Fibroblast of villous mesenchyme (primary cell): ENCODE results near the gene PRRC2B. TPM values are rescaled to one million over a fixed set of nuclear protein-coding genes. Genes with fewer than 3 reads are reported as not detected.

Experiments
- DNase-seq: peaks from one replicate; pipeline ENCODE4 v3.0.0-alpha.2; 2010; ENCODE audit warnings: low read depth
- H3K4me3 ChIP-seq: 2 replicates; pipeline ENCODE4 v1.5.1; 2011; ENCODE audit warnings: low read depth, mild to moderate bottlenecking, low read length
- CTCF ChIP-seq: IDR thresholded peaks from 2 replicates; pipeline ENCODE4 v1.5.1; 2012; ENCODE audit warnings: low read depth, mild to moderate bottlenecking, low read length; ENCODE audit not compliant: insufficient read depth
- total RNA-seq: library from RNA; depleted of rRNA; stranded (reverse); fragments of >200 nt; gene quantifications from 2 replicates; pipeline ENCODE4 v1.2.3, GENCODE V29; 2012

Gene PRRC2B
- total RNA-seq, 1 donor, result 92.8 TPM

DNA sequence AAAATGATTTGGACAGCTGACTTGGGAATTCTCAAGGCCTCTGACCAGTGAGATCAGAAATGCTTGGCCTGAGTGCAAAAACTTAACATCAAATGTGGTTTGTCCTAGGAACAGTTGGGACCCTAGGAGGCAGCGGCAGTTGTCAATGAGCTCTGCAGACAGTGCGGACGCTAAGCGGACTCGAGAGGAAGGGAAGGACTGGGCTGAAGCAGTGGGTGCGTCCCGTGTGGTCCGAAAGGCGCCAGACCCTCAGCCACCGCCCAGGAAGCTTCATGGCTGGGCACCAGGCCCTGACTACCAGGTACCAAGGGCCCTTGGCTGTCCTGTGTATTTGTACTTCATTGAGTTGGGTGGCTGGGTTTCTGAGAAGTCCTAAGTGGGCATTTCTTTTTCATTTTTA, 65.2 kb downstream of the PRRC2B start:
- no peak overlapping the region for H3K4me3 ChIP-seq
- no peak for DNase-seq
- no peak for TF ChIP-seq CTCF

GRCh38 chr9:131461166-131461565, 67.3 kb downstream of the PRRC2B start:
- DNase-seq, result no peak
- TF ChIP-seq CTCF, result no peak
- H3K4me3 ChIP-seq, result no peak overlapping the region

DNA sequence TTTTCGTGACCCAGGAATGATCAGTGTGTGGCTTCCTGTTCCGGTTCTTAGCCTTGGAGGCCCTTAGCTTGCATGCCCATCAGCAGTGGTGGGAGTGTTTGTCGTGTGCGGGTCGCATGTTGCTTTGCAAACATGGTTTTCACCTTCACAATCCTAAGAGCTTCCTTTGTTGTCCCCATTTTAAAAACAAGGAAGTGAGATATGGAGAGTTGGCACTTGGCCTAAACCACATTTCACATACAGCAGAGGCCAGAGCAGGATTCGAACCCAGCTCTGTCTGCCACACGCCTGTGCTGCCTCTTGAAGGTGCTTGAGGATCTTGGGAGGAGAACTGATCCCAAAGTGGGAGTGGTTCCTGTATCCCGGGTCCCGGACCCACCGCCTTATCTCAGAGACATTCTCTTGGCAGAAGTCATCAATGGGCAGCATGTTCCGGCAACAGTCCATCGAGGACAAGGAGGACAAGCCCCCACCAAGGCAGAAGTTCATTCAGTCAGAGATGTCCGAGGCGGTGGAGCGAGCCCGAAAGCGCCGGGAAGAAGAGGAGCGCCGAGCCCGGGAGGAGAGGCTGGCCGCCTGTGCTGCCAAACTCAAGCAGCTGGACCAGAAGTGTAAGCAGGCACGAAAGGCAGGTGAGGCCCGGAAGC, 70.6 kb downstream of the PRRC2B start:
- TF ChIP-seq CTCF, result no peak
- no peak overlapping the region for H3K4me3 ChIP-seq
- DNase-seq, result no peak

DNA sequence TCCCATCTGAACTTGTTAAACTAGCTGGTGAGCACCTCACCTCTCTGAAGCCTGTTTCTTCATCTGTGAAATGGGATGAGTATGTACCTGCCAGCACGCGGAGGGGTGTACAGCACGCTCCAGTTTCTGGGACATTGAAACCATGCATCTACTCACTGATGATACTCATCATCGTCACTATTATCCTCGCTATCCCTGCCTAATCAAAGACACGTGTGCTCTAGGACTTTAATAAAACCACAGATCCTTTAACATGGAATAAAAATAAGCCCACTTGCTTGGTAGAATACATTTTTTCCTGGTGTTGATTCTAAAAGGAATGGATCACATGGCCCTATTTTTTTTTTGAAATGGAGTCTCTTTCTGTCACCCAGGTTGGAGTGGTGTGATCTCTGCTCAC, 71.5 kb downstream of the PRRC2B start:
- no peak overlapping the region for H3K4me3 ChIP-seq
- TF ChIP-seq CTCF, result no peak
- DNase-seq, result no peak

- H3K4me3 ChIP-seq, result no peak overlapping the region
- no peak for DNase-seq
- TF ChIP-seq CTCF, result no peak
Measured at GRCh38 chr9:131467214-131467935, 73.5 kb downstream of the PRRC2B start.

GRCh38 chr9:131468031-131468430, 74.1 kb downstream of the PRRC2B start:
- no peak for TF ChIP-seq CTCF
- DNase-seq, result no peak
- no peak overlapping the region for H3K4me3 ChIP-seq
